ENCODE results near the gene PSMA6. TPM values are rescaled to one million over a fixed set of nuclear protein-coding genes. Genes with fewer than 3 reads are reported as not detected.
"Not testable (repeated sequence)": the region's sequence is repeated elsewhere in the genome, so short reads cannot be mapped to it uniquely, and the experiment has no call there.

Gene PSMA6
- total RNA-seq, 1 donor from 2014 or later, result 96.6 TPM

DNA sequence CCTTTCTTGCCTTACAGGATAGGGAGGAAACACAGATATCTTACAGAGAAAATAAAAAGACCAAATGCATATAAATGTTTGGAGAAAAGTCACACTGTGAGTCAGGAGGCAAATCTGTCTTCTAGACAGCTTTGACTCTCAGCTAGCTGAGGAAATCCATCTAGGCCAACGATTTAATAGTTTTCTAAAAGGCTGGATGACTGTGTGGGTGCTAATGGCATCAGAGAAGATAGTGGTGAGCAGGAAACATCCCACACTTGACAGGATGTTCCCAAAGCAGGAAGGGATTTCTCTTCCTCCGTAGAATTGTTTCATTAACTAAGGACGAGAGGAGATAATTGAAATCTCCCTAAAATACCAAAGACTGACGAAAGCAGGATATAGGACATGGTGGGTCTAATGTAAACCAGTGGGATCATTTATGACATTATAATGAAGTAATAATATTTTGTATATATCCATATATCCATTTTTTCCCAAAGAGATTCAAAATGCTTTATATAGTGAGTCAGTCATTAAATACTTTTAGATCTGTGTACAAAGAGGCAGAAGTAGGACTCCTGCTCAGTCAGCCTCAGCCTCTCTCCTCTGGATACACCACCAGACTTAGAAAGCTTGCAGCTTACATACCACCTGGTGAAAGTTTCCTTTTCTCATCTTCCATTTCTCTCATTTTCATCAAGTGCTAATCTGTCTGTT lies 44.3 kb upstream of the PSMA6 start:
- DNase-seq (ENCODE audit: low spot score in 2 of 2), result no peak
- TF ChIP-seq, protein P1, sequence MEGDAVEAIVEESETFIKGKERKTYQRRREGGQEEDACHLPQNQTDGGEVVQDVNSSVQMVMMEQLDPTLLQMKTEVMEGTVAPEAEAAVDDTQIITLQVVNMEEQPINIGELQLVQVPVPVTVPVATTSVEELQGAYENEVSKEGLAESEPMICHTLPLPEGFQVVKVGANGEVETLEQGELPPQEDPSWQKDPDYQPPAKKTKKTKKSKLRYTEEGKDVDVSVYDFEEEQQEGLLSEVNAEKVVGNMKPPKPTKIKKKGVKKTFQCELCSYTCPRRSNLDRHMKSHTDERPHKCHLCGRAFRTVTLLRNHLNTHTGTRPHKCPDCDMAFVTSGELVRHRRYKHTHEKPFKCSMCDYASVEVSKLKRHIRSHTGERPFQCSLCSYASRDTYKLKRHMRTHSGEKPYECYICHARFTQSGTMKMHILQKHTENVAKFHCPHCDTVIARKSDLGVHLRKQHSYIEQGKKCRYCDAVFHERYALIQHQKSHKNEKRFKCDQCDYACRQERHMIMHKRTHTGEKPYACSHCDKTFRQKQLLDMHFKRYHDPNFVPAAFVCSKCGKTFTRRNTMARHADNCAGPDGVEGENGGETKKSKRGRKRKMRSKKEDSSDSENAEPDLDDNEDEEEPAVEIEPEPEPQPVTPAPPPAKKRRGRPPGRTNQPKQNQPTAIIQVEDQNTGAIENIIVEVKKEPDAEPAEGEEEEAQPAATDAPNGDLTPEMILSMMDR (IDR thresholded peaks at IDR 0.05), result no peak
- Histone ChIP-seq H3K4me1 (no peaks in the 10 kb centered on the region), H3K9me3 (no peaks in the 10 kb centered on the region), H3K36me3 (no peaks in the 10 kb centered on the region), H3K4me3 (no peak overlapping the region), H3K27me3 (no peaks in the 10 kb centered on the region), H3K27ac (no peak overlapping the region)
- intact Hi-C loops (cut with DNase I), result no loop called here

DNA sequence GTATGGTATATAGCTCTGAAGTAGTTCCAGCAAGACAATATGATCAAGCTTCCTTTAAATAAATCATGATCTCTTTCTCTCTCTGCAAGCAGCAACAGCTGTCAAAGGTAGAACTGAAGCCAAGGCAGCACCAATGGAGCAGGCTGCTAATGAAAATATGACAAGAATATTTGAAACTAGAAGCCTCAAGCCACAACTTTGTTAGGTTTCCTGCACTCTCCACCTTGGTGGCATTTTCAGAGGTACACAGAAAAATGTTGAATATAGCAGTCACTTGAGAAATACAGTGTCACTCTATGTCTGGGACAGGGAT lies 43.8 kb upstream of the PSMA6 start:
- H3K27me3 ChIP-seq, result no peaks in the 10 kb centered on the region
- H3K4me1 ChIP-seq, result no peaks in the 10 kb centered on the region
- TF ChIP-seq, protein P1 (IDR thresholded peaks at IDR 0.05), result no peak
- no peak for DNase-seq (ENCODE audit: low spot score in 2 of 2)
- no peaks in the 10 kb centered on the region for H3K36me3 ChIP-seq
- H3K9me3 ChIP-seq, result no peaks in the 10 kb centered on the region
- H3K4me3 ChIP-seq, result no peak overlapping the region
- no peak overlapping the region for H3K27ac ChIP-seq
- intact Hi-C loops (cut with DNase I), result no loop called here

DNA sequence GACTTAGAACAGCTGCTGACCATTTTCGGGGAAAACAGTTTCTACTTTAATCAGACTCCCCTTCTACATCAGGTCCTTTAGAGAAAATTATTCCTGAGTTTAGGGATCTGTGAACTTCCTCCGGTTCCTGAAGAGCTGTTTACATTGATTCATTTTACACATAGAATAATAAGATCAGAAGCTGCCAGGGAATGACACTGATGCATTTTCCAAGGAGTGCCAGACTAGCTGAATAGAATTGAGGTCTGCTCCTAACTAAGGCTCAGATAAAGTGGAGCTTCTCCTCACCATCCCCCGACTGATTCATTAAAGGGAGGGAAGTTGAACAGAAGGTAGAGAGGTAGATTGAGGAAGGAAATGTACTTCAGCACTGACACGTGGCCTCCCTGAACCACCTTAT lies 41.9 kb upstream of the PSMA6 start:
- intact Hi-C loops (cut with DNase I), result no loop called here
- Histone ChIP-seq H3K27me3 (no peaks in the 10 kb centered on the region), H3K36me3 (no peaks in the 10 kb centered on the region), H3K27ac (no peak overlapping the region), H3K9me3 (no peaks in the 10 kb centered on the region), H3K4me3 (no peak overlapping the region), H3K4me1 (no peaks in the 10 kb centered on the region)
- no peak for DNase-seq (ENCODE audit: low spot score in 2 of 2)
- TF ChIP-seq, protein P1 (IDR thresholded peaks at IDR 0.05), result no peak

DNA sequence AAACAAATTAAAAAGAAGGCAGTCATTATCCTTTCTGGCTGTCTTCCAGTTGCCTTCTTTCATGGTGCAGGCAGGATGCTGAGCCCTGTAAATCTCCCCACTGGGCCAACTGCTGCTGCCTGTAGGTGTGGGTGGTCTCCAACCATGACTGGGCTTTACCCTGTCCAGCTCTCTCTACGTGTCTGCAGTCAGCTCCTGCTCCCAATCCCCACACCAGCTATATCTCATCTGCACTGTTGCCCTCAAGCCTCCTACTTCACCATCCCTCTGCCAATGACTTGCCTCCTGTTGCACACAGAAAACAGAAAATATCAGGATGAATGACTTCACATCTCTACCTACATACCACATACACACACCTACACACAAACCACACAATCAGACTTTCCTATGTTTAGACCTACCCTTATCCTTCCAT lies 39.7 kb upstream of the PSMA6 start:
- no peak for DNase-seq (ENCODE audit: low spot score in 2 of 2)
- no peaks in the 10 kb centered on the region for H3K27me3 ChIP-seq
- TF ChIP-seq, protein P1 (IDR thresholded peaks at IDR 0.05), result no peak
- no peaks in the 10 kb centered on the region for H3K36me3 ChIP-seq
- intact Hi-C loops (cut with DNase I), result no loop called here
- H3K9me3 ChIP-seq, result no peaks in the 10 kb centered on the region
- H3K4me1 ChIP-seq, result no peaks in the 10 kb centered on the region
- H3K4me3 ChIP-seq, result no peak overlapping the region
- H3K27ac ChIP-seq, result no peak overlapping the region

- H3K36me3 ChIP-seq; H3K9me3 ChIP-seq; intact Hi-C loops (cut with DNase I); H3K27me3 ChIP-seq; H3K4me3 ChIP-seq; H3K27ac ChIP-seq; DNase-seq (ENCODE audit: low spot score in 2 of 2); H3K4me1 ChIP-seq: not testable (repeated sequence)
Observed at GRCh38 chr14:35253056-35253455, 39.1 kb upstream of the PSMA6 start.

DNA sequence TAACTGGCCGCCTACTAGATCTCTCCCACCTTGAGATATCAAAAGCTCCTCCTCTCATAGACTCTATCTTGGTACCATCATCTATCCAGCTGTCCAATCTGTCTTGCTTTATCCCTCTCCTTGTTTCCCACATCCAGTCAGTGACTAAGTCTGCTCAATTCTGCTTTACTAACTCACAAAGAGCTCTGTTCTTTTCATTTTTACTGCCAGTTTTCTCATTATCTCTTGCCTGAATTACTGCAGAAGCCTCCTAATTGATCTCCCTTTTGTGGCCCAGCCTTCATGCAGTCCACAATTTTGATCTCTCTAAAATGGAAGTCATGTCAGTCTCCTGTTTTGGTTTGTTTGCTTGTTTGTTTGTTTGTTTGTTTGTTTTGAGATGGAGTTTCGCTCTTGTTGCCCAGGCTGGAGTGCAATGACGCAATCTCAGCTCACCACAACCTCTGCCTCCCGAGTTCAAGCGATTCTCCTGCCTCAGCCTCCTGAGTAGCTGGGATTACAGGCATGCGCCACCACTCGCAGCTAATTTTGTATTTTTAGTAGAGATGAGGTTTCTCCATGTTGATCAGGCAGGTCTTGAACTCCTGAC lies 38.1 kb upstream of the PSMA6 start:
- H3K36me3 ChIP-seq; intact Hi-C loops (cut with DNase I); H3K9me3 ChIP-seq; H3K4me1 ChIP-seq; DNase-seq (ENCODE audit: low spot score in 2 of 2); H3K27me3 ChIP-seq; H3K27ac ChIP-seq; H3K4me3 ChIP-seq: not testable (repeated sequence)

DNA sequence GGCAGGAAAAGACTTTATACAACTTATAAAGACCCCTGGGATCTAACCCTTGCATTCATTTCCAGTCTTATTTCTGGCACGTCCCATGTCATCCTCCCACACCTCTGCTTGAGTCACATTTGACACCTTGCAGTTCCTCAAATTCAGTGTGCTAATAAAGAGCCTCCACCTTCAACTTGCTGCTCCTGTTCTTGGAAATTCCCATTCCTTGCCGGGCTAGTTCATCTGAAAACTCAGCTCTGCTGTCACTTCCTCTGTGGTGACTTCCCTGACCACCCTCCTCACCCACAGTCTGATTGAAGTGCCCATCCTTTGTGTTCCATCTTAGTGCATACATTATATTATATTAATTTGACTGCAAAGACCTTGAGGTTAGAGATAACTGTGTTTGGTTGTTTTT lies 37.4 kb upstream of the PSMA6 start:
- H3K27me3 ChIP-seq, result no peaks in the 10 kb centered on the region
- no peaks in the 10 kb centered on the region for H3K36me3 ChIP-seq
- no peaks in the 10 kb centered on the region for H3K9me3 ChIP-seq
- H3K4me1 ChIP-seq, result no peaks in the 10 kb centered on the region
- TF ChIP-seq, protein P1 (IDR thresholded peaks at IDR 0.05), result no peak
- no peak overlapping the region for H3K27ac ChIP-seq
- intact Hi-C loops (cut with DNase I), result no loop called here
- no peak overlapping the region for H3K4me3 ChIP-seq
- no peak for DNase-seq (ENCODE audit: low spot score in 2 of 2)
